A549 treated with AZD9567 at 1 μM for 4 hours (cell line): ENCODE results near the gene PITPNM1. TPM values are rescaled to one million over a fixed set of nuclear protein-coding genes. Genes with fewer than 3 reads are reported as not detected.

ENCODE experiments used
- total RNA-seq: library from RNA; stranded (reverse); fragments of 200-300 nt; extraction: Qiagen RNA extraction; gene quantifications from 5 replicates; pipeline ENCODE4 v1.2.3, GENCODE V29; 2022; ENCODE audit not compliant: insufficient read depth

The PITPNM1 gene
- total RNA-seq, result 25.4 to 46.8 TPM (median 41.3 TPM) in 5 replicates

GRCh38 chr11:67504950-67505581 is at the start of gene PITPNM1:
Gene PITPNM1 (minus strand): TSS chr11:67505363. CDS start chr11:67504180, 1,183 bp downstream.

GRCh38 chr11:67522844-67523555 is 17.8 kb upstream of the PITPNM1 start, which contains the start of gene CABP2:
Gene CABP2 (minus strand): TSS chr11:67523446. CDS start chr11:67523326, 120 bp downstream.

GRCh38 chr11:67507864-67508485 is 2.8 kb upstream of the PITPNM1 start, which contains the start of gene CDK2AP2:
Gene CDK2AP2 (minus strand): TSS chr11:67508162. CDS start chr11:67508082, 80 bp downstream.

GRCh38 chr11:67482827-67483798 is 22.1 kb downstream of the PITPNM1 start, which contains the start of gene AIP:
Gene AIP (plus strand): TSS chr11:67483026. CDS start chr11:67483159, 133 bp downstream.

GRCh38 chr11:67468759-67469507 is 36.2 kb downstream of the PITPNM1 start, which contains the start of gene TMEM134:
Gene TMEM134 (minus strand): TSS chr11:67469251. CDS start chr11:67469192, 59 bp downstream.

GRCh38 chr11:67455054-67455453 is 50.1 kb downstream of the PITPNM1 start, which contains the start of gene CABP4:
Gene CABP4 (plus strand): TSS chr11:67455354. CDS start chr11:67455424, 70 bp downstream.

GRCh38 chr11:67452141-67452952 is 52.8 kb downstream of the PITPNM1 start, which contains the start of gene GPR152:
Gene GPR152 (minus strand): TSS chr11:67452729. CDS start chr11:67452724, 5 bp downstream.

Other genes with a start within 250 kb of the PITPNM1 start
- gene GRK2, start 238.9 kb downstream of the PITPNM1 start, total RNA-seq, result 36.6 to 43.3 TPM (median 41.4 TPM) in 5 replicates
- 24.8 to 27.6 TPM (median 26.4 TPM) in 5 replicates for gene ANKRD13D, start 216.1 kb downstream of the PITPNM1 start, total RNA-seq
- gene SSH3, start 201.8 kb downstream of the PITPNM1 start, total RNA-seq, result 15.9 to 30.1 TPM (median 26.4 TPM) in 5 replicates
- gene POLD4, start 151.8 kb downstream of the PITPNM1 start, total RNA-seq, result 167 to 237 TPM (median 225 TPM) in 5 replicates
- gene CLCF1, start 131.8 kb downstream of the PITPNM1 start, total RNA-seq, result 22.8 to 42.8 TPM (median 40.4 TPM) in 5 replicates
- gene RAD9A, start 113.4 kb downstream of the PITPNM1 start, total RNA-seq, result 22.4 to 31.6 TPM (median 29.7 TPM) in 5 replicates
- 263 to 306 TPM (median 277 TPM) in 5 replicates for gene PPP1CA, start 103.5 kb downstream of the PITPNM1 start, total RNA-seq
- gene TBC1D10C, start 101.3 kb downstream of the PITPNM1 start, total RNA-seq, result 0.08 to 0.17 TPM (median 0.15 TPM) in 3 of 5 replicates, not detected in the others
- 0.15 to 0.23 TPM (median 0.17 TPM) in 4 of 5 replicates, not detected in the other for gene CARNS1, start 89.7 kb downstream of the PITPNM1 start, total RNA-seq
- gene RPS6KB2, start 76.9 kb downstream of the PITPNM1 start, total RNA-seq, result 46.8 to 55.2 TPM (median 50.2 TPM) in 5 replicates
- 0.14 to 0.63 TPM (median 0.43 TPM) in 4 of 5 replicates, not detected in the other for gene PTPRCAP, start 67.7 kb downstream of the PITPNM1 start, total RNA-seq
- gene CORO1B, start 61.9 kb downstream of the PITPNM1 start, total RNA-seq, result 54.1 to 65.0 TPM (median 59.3 TPM) in 5 replicates
- 0.06 to 0.07 TPM in 2 of 5 replicates, not detected in the others for gene GPR152, start 52.6 kb downstream of the PITPNM1 start, total RNA-seq
- gene CABP4, start 50.0 kb downstream of the PITPNM1 start, total RNA-seq, result not detected in 5 replicates
- 33.3 to 67.5 TPM (median 61.7 TPM) in 5 replicates for gene TMEM134, start 36.1 kb downstream of the PITPNM1 start, total RNA-seq
- 31.9 to 47.6 TPM (median 46.3 TPM) in 5 replicates for gene AIP, start 22.3 kb downstream of the PITPNM1 start, total RNA-seq
- 71.4 to 89.7 TPM (median 88.5 TPM) in 5 replicates for gene CDK2AP2, start 2.8 kb upstream of the PITPNM1 start, total RNA-seq
- not detected in 5 replicates for gene CABP2, start 18.1 kb upstream of the PITPNM1 start, total RNA-seq
- 1,433 to 1,729 TPM (median 1,718 TPM) in 5 replicates for gene GSTP1, start 78.4 kb upstream of the PITPNM1 start, total RNA-seq
- 115 to 157 TPM (median 156 TPM) in 5 replicates for gene NDUFV1, start 101.6 kb upstream of the PITPNM1 start, total RNA-seq
- 3.1 to 17.8 TPM (median 15.7 TPM) in 5 replicates for gene NUDT8, start 124.6 kb upstream of the PITPNM1 start, total RNA-seq
- gene TBX10, start 134.4 kb upstream of the PITPNM1 start, total RNA-seq, result not detected in 5 replicates
- gene ACY3, start 145.4 kb upstream of the PITPNM1 start, total RNA-seq, result 0.93 to 1.6 TPM (median 1.2 TPM) in 4 of 5 replicates, not detected in the other
- gene ALDH3B2, start 169.3 kb upstream of the PITPNM1 start, total RNA-seq, result 0.06 to 0.18 TPM in 2 of 5 replicates, not detected in the others